ENCODE data around the gene ZCCHC4. TPM values are rescaled to one million over a fixed set of nuclear protein-coding genes. Genes with fewer than 3 reads are reported as not detected.
"Not testable (repeated sequence)": the region's sequence is repeated elsewhere in the genome, so short reads cannot be mapped to it uniquely, and the experiment has no call there.

ZCCHC4 gene
- total and polyA plus RNA-seq, 2 experiments from 2014 or later = 4.7 to 9.1 TPM

- Histone ChIP-seq H2AFZ (no peak overlapping the region), H3K9me3 (ENCODE audit: low read depth) (no peaks in the 10 kb centered on the region), H3K4me3 (no peak overlapping the region), H3K36me3 (replicated peaks; ENCODE audit: insufficient read depth, low read depth) (no peaks in the 10 kb centered on the region), H3K27ac (no peak overlapping the region), H3K4me2 (no peak overlapping the region), H3K27me3 (no peaks in the 10 kb centered on the region), H3K79me2 (no peaks in the 10 kb centered on the region), H3K9me2 (replicated peaks; ENCODE audit: insufficient read depth) (no peaks in the 10 kb centered on the region), H4K20me1 (ENCODE audit: insufficient read depth, poor library complexity, severe bottlenecking) (no peaks in the 10 kb centered on the region), H3K4me1 (ENCODE audit: insufficient read depth) (no peaks in the 10 kb centered on the region)
- WGBS (ENCODE audit: low lambda C conversion rate, missing lambda C conversion rate) = 95% methylated on average over 2 of the region's 2 CpGs
- DNase-seq (ENCODE audit: low spot score) = no peak
- TF ChIP-seq, protein P1, sequence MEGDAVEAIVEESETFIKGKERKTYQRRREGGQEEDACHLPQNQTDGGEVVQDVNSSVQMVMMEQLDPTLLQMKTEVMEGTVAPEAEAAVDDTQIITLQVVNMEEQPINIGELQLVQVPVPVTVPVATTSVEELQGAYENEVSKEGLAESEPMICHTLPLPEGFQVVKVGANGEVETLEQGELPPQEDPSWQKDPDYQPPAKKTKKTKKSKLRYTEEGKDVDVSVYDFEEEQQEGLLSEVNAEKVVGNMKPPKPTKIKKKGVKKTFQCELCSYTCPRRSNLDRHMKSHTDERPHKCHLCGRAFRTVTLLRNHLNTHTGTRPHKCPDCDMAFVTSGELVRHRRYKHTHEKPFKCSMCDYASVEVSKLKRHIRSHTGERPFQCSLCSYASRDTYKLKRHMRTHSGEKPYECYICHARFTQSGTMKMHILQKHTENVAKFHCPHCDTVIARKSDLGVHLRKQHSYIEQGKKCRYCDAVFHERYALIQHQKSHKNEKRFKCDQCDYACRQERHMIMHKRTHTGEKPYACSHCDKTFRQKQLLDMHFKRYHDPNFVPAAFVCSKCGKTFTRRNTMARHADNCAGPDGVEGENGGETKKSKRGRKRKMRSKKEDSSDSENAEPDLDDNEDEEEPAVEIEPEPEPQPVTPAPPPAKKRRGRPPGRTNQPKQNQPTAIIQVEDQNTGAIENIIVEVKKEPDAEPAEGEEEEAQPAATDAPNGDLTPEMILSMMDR (IDR thresholded peaks at IDR 0.05; ENCODE audit: poor library complexity) = no peak
- TF ChIP-seq EZH2phosphoT487 (IDR thresholded peaks at IDR 0.05; ENCODE audit: low read depth, severe bottlenecking, unreplicated experiment) (no peak), EZH2 (IDR thresholded peaks at IDR 0.05; ENCODE audit: borderline replicate concordance) (no peak)
Measured at GRCh38 chr4:25320336-25320735, 7.8 kb downstream of the ZCCHC4 start.

DNA sequence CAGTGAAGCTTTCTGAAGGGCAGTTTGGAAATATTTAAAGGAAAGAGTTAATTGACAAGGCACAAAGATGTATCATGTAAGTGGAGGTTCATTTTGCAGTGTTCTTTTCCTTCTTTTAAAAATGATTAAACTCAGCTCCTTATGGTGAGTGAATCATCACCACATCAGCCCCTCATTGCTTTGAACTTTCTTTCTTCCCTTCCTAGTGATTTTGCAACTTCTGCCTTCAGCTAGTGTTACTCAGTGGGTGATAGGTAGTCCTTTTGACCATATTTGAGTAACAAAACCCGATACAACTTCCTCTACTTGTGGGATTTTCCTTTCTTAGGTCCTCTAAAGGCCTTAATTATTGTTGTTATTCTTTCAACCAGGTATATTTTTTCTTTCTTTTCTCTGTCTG, 8.2 kb downstream of the ZCCHC4 start:
- Histone ChIP-seq H2AFZ (no peak overlapping the region), H3K9me3 (ENCODE audit: low read depth) (no peaks in the 10 kb centered on the region), H3K36me3 (replicated peaks; ENCODE audit: insufficient read depth, low read depth) (no peaks in the 10 kb centered on the region), H3K4me3 (no peak overlapping the region), H3K9me2 (replicated peaks; ENCODE audit: insufficient read depth) (no peaks in the 10 kb centered on the region), H3K4me1 (ENCODE audit: insufficient read depth) (no peaks in the 10 kb centered on the region), H3K4me2 (no peak overlapping the region), H4K20me1 (ENCODE audit: insufficient read depth, poor library complexity, severe bottlenecking) (no peaks in the 10 kb centered on the region), H3K79me2 (no peaks in the 10 kb centered on the region), H3K27ac (no peak overlapping the region), H3K27me3 (no peaks in the 10 kb centered on the region)
- no peak for DNase-seq (ENCODE audit: low spot score)
- no peak for TF ChIP-seq EZH2phosphoT487 (IDR thresholded peaks at IDR 0.05; ENCODE audit: low read depth, severe bottlenecking, unreplicated experiment)
- TF ChIP-seq EZH2 (IDR thresholded peaks at IDR 0.05; ENCODE audit: borderline replicate concordance) = no peak
- TF ChIP-seq, protein P1 (IDR thresholded peaks at IDR 0.05; ENCODE audit: poor library complexity) = no peak
- WGBS (ENCODE audit: low lambda C conversion rate, missing lambda C conversion rate) = 90% methylated on average over 1 of the region's 1 CpG

- H3K79me2 ChIP-seq = no peaks in the 10 kb centered on the region
- H3K4me2 ChIP-seq = no peak overlapping the region
- no peak for DNase-seq (ENCODE audit: low spot score)
- WGBS (ENCODE audit: low lambda C conversion rate, missing lambda C conversion rate) = 90% methylated on average over 3 of the region's 3 CpGs
- no peak overlapping the region for H2AFZ ChIP-seq
- H3K9me3 ChIP-seq (ENCODE audit: low read depth) = no peaks in the 10 kb centered on the region
- no peak overlapping the region for H3K4me3 ChIP-seq
- no peaks in the 10 kb centered on the region for H3K27me3 ChIP-seq
- no peaks in the 10 kb centered on the region for H3K9me2 ChIP-seq (replicated peaks; ENCODE audit: insufficient read depth)
- TF ChIP-seq EZH2 (IDR thresholded peaks at IDR 0.05; ENCODE audit: borderline replicate concordance) = no peak
- TF ChIP-seq EZH2phosphoT487 (IDR thresholded peaks at IDR 0.05; ENCODE audit: low read depth, severe bottlenecking, unreplicated experiment) = no peak
- TF ChIP-seq, protein P1 (IDR thresholded peaks at IDR 0.05; ENCODE audit: poor library complexity) = no peak
- H4K20me1 ChIP-seq (ENCODE audit: insufficient read depth, poor library complexity, severe bottlenecking) = no peaks in the 10 kb centered on the region
- no peak overlapping the region for H3K27ac ChIP-seq
- H3K36me3 ChIP-seq (replicated peaks; ENCODE audit: insufficient read depth, low read depth) = no peaks in the 10 kb centered on the region
- no peaks in the 10 kb centered on the region for H3K4me1 ChIP-seq (ENCODE audit: insufficient read depth)
Measured at GRCh38 chr4:25321703-25322102, 9.1 kb downstream of the ZCCHC4 start.

- DNase-seq (ENCODE audit: low spot score); H3K9me3 ChIP-seq (ENCODE audit: low read depth); H3K79me2 ChIP-seq; H3K36me3 ChIP-seq (replicated peaks; ENCODE audit: insufficient read depth, low read depth); H2AFZ ChIP-seq; H3K27ac ChIP-seq; H3K4me1 ChIP-seq (ENCODE audit: insufficient read depth); H3K4me3 ChIP-seq; H3K9me2 ChIP-seq (replicated peaks; ENCODE audit: insufficient read depth); H3K27me3 ChIP-seq; H3K4me2 ChIP-seq; H4K20me1 ChIP-seq (ENCODE audit: insufficient read depth, poor library complexity, severe bottlenecking): not testable (repeated sequence)
- 92% methylated on average over 3 of the region's 3 CpGs for WGBS (ENCODE audit: low lambda C conversion rate, missing lambda C conversion rate)
Measured at GRCh38 chr4:25328463-25328862, 15.9 kb downstream of the ZCCHC4 start.
